OCI-LY7 (cell line): Measurements from ENCODE around the gene WDR37. TPM values are rescaled to one million over a fixed set of nuclear protein-coding genes. Genes with fewer than 3 reads are reported as not detected.
"Not testable (repeated sequence)": the region's sequence is repeated elsewhere in the genome, so short reads cannot be mapped to it uniquely, and the experiment has no call there.

Experiments
- BruUV-seq: library from RNA; stranded (reverse); fragments of 400-500 nt; replicated peaks from 2 replicates; lab custom pipeline; 2021; lab: Mats Ljungman, UMichigan
- CTCF ChIA-PET: fragments of 300-600 bp; sonication (Branson Sonifier 250); formaldehyde crosslinking; loops from one replicate; lab custom pipeline; 2022; ENCODE audit warnings: antibody characterized with exemption; ENCODE audit not compliant: unreplicated experiment; lab: Charles Lee
- POLR2A ChIA-PET: fragments of 300-600 bp; sonication (Branson Sonifier 250); formaldehyde crosslinking; loops from one replicate; lab custom pipeline; 2022; ENCODE audit warnings: antibody characterized with exemption; lab: Charles Lee
- DNase-seq: peaks from one replicate; pipeline ENCODE4 v3.0.0-alpha.2; 2015; ENCODE audit warnings: low spot score
- H2AFZ ChIP-seq: fragments of 200-600 bp; sonication (generic), shearing (Covaris generic); 2 replicates; pipeline ENCODE4 v1.6.1; 2014; ENCODE audit warnings: mild to moderate bottlenecking, antibody characterized with exemption, low read length, moderate library complexity
- H3K27ac ChIP-seq: fragments of 200-600 bp; sonication (generic); 2 replicates; pipeline ENCODE4 v1.5.1; 2014; ENCODE audit warnings: mixed run types, low read depth, mild to moderate bottlenecking, moderate library complexity, low read length, inconsistent platforms; ENCODE audit not compliant: poor library complexity, severe bottlenecking
- H3K36me3 ChIP-seq: fragments of 200-600 bp; sonication (generic); 2 replicates; pipeline ENCODE4 v1.6.1; 2014; ENCODE audit warnings: mild to moderate bottlenecking, antibody characterized with exemption, low read length, moderate library complexity, mixed read lengths; ENCODE audit not compliant: insufficient read depth
- H3K4me1 ChIP-seq: fragments of 200-600 bp; sonication (generic); 2 replicates; pipeline ENCODE4 v1.5.1; 2014; ENCODE audit warnings: mild to moderate bottlenecking, low read length; ENCODE audit not compliant: insufficient read depth, poor library complexity, severe bottlenecking
- H3K4me2 ChIP-seq: fragments of 200-600 bp; sonication (generic); 2 replicates; pipeline ENCODE4 v1.6.1; 2014; ENCODE audit warnings: mild to moderate bottlenecking, low read length
- H3K4me3 ChIP-seq: fragments of 200-600 bp; sonication (generic); 2 replicates; pipeline ENCODE4 v1.5.1; 2014; ENCODE audit warnings: mild to moderate bottlenecking, low read depth, low read length; ENCODE audit not compliant: poor library complexity, severe bottlenecking
- H3K79me2 ChIP-seq: fragments of 200-600 bp; sonication (generic); 2 replicates; pipeline ENCODE4 v1.6.1; 2016; ENCODE audit warnings: low read depth, mild to moderate bottlenecking, low read length, moderate library complexity, mixed read lengths; ENCODE audit not compliant: insufficient read depth
- H3K9me2 ChIP-seq: fragments of 200-600 bp; sonication (generic); 2 replicates; pipeline ENCODE4 v1.6.1; 2016; ENCODE audit warnings: mild to moderate bottlenecking, low read length, mixed read lengths; ENCODE audit not compliant: insufficient read depth
- H3K9me3 ChIP-seq: fragments of 200-600 bp; sonication (generic); 2 replicates; pipeline ENCODE4 v1.6.1; 2014; ENCODE audit warnings: mild to moderate bottlenecking, mixed run types, low read length, mixed read lengths
- H4K20me1 ChIP-seq: fragments of 200-600 bp; sonication (generic); 2 replicates; pipeline ENCODE4 v1.6.1; 2014; ENCODE audit warnings: mild to moderate bottlenecking, antibody characterized with exemption, low read length, moderate library complexity, mixed read lengths; ENCODE audit not compliant: insufficient read depth
- CTCF ChIP-seq: fragments of 200-600 bp; sonication (generic); conservative IDR thresholded peaks from 2 replicates; pipeline ENCODE4 v1.5.1; 2014; ENCODE audit warnings: mild to moderate bottlenecking, antibody characterized with exemption, low read length, moderate library complexity, mixed read lengths
- EZH2phosphoT487 ChIP-seq: fragments of 200-600 bp; sonication (generic); IDR thresholded peaks from 2 replicates; pipeline ENCODE4 v1.6.1; 2018; ENCODE audit warnings: low read depth, borderline replicate concordance, mild to moderate bottlenecking, mixed run types, antibody characterized with exemption, low read length, moderate library complexity, mixed read lengths
- intact Hi-C: fragments of 100-400 bp; cut with micrococcal nuclease; formaldehyde crosslinking; loops from one replicate; pipeline ENCODE4 v1.10.0; 2022; ENCODE audit not compliant: unreplicated experiment
- total RNA-seq, 2 experiments: library from RNA; depleted of rRNA in 1 of 2; stranded (reverse); fragments of >200 nt in 1 of 2; shearing (Covaris generic) in 1 of 2; gene quantifications; 2 replicates each; pipeline ENCODE4 v1.2.3, GENCODE V29; 2014 to 2022

WDR37 gene
- total RNA-seq, 2 experiments from 2014 or later: 9.7 to 18.9 TPM

- no peak overlapping the region for H3K4me3 ChIP-seq
- peaks cover 9% of the 10 kb centered on the region; the same call in 1 of the 2 replicates for H3K79me2 ChIP-seq
- peaks cover 6% of the 10 kb centered on the region; the same call in 1 of the 2 replicates for H4K20me1 ChIP-seq
- ChIA-PET POLR2A (interaction anchor here (0.7 to 1.0 kb wide), 2 partner anchors 19 to 43 kb away, joined by 3 to 5 read pairs; partner anchors contain the start of gene WDR37), CTCF (no interaction called here)
- no TSS peak for BruUV-seq
- no peak overlapping the region for H3K4me2 ChIP-seq
- H3K9me2 ChIP-seq: no peaks in the 10 kb centered on the region
- H3K9me3 ChIP-seq: no peaks in the 10 kb centered on the region
- H3K4me1 ChIP-seq: no peaks in the 10 kb centered on the region
- no peak overlapping the region for H2AFZ ChIP-seq
- no peak for DNase-seq
- intact Hi-C loops: no loop called here
- no peak for TF ChIP-seq CTCF
- no peak for TF ChIP-seq EZH2phosphoT487
- H3K36me3 ChIP-seq: peaks cover 54% of the 10 kb centered on the region
- H3K27ac ChIP-seq: no peak overlapping the region
Observed at GRCh38 chr10:1037098-1037497, 19.1 kb upstream of the WDR37 start.

GRCh38 chr10:1038769-1039168, 17.4 kb upstream of the WDR37 start:
- H3K9me2 ChIP-seq, H3K27ac ChIP-seq, BruUV-seq, H3K4me3 ChIP-seq, H3K4me1 ChIP-seq, CTCF ChIA-PET, H3K9me3 ChIP-seq, intact Hi-C loops, H2AFZ ChIP-seq, H3K4me2 ChIP-seq, DNase-seq: not testable (repeated sequence)
- H4K20me1 ChIP-seq: peaks cover 14% of the 10 kb centered on the region; the same call in 1 of the 2 replicates
- H3K36me3 ChIP-seq: peaks cover 69% of the 10 kb centered on the region
- H3K79me2 ChIP-seq: peaks cover 21% of the 10 kb centered on the region; the same call in 1 of the 2 replicates
- POLR2A ChIA-PET: interaction anchor here (1.0 kb wide), 1 partner anchor 17 kb away, joined by 3 read pairs; no protein-coding TSS in a partner anchor

- Histone ChIP-seq H3K4me2 (no peak overlapping the region), H4K20me1 (peaks cover 27% of the 10 kb centered on the region; the same call in 1 of the 2 replicates), H3K79me2 (peaks cover 34% of the 10 kb centered on the region; the same call in 1 of the 2 replicates), H3K4me3 (no peak overlapping the region), H3K9me2 (no peaks in the 10 kb centered on the region), H2AFZ (no peak overlapping the region), H3K9me3 (no peaks in the 10 kb centered on the region), H3K36me3 (peaks cover 80% of the 10 kb centered on the region), H3K4me1 (peaks cover 23% of the 10 kb centered on the region), H3K27ac (no peak overlapping the region)
- intact Hi-C loops: no loop called here
- DNase-seq: no peak
- TF ChIP-seq CTCF (no peak), EZH2phosphoT487 (no peak)
- BruUV-seq: no TSS peak
- POLR2A ChIA-PET: no interaction called here
- CTCF ChIA-PET: no interaction called here
Observed at GRCh38 chr10:1040133-1040532, 16.1 kb upstream of the WDR37 start.
